ENCODE measurements around the gene NDUFB10.

GRCh38 chr16:1914084-1914608 lies 45.2 kb upstream of the NDUFB10 start:
- TF ChIP-seq POLR2A (IDR thresholded peaks at IDR 0.05) (no peak), CTCF (IDR thresholded peaks at IDR 0.05) (no peak)
